ENCODE results near the gene HEATR9. TPM values are rescaled to one million over a fixed set of nuclear protein-coding genes. Genes with fewer than 3 reads are reported as not detected.

HEATR9 gene
- total RNA-seq, 1 experiment from 2014 or later: not detected

- H3K27ac ChIP-seq (ENCODE audit: low read depth, low read length): no peak overlapping the region
- intact Hi-C loops (cut with micrococcal nuclease): no loop called here
- H3K9ac ChIP-seq (ENCODE audit: low read length): no peak overlapping the region
- H3K9me2 ChIP-seq (ENCODE audit: insufficient read depth): no peaks in the 10 kb centered on the region
- H3K4me1 ChIP-seq (ENCODE audit: control insufficient read depth in 1 of 2, insufficient read depth in 2 of 2, low read length in 2 of 2): no peaks in the 10 kb centered on the region
- H3K4me2 ChIP-seq (ENCODE audit: low read length): no peak overlapping the region
- H3K4me3 ChIP-seq (replicated peaks in 1 of 2; ENCODE audit: low read depth in 1 of 2, low read length in 2 of 2): no peak overlapping the region
- peaks cover 49% of the 10 kb centered on the region for H4K20me1 ChIP-seq (ENCODE audit: insufficient read depth)
- no peak overlapping the region for H2AFZ ChIP-seq (ENCODE audit: low read depth, low read length, poor library complexity, severe bottlenecking)
- ChIA-PET CTCF (interaction anchor here (0.8 to 1.2 kb wide), 2 partner anchors 10 to 15 kb away, joined by 3 read pairs; partner anchors contain the start of gene TAF15), POLR2A (interaction anchor here (3.6 kb wide), 1 partner anchor 11 kb away, joined by 24 read pairs; the partner anchor contains the start of gene TAF15), RAD21 (ENCODE audit: low non-redundant PET in 1 of 2, low total read pairs in 2 of 2, uncharacterized antibody in 2 of 2, unreplicated experiment in 2 of 2) (no interaction called here)
- H3K79me2 ChIP-seq (ENCODE audit: insufficient read depth, low read length): peaks cover 99% of the 10 kb centered on the region
- no peak for ATAC-seq
- DNase-seq (ENCODE audit: low read depth, low spot score): no peak
- H3K36me3 ChIP-seq (ENCODE audit: control insufficient read depth in 1 of 2, insufficient read depth in 2 of 2, low read length in 2 of 2): peaks cover 60 to 68% of the 10 kb centered on the region in 2 experiments
- H3K27me3 ChIP-seq (ENCODE audit: insufficient read depth, low read length): no peaks in the 10 kb centered on the region
- no TSS peak for BruUV-seq (replicated peaks)
- no peaks in the 10 kb centered on the region for H3K9me3 ChIP-seq (ENCODE audit: control insufficient read depth in 1 of 2, insufficient read depth in 1 of 2, low read depth in 1 of 2, low read length in 2 of 2)
- no peak for TF ChIP-seq SIN3A (IDR thresholded peaks at IDR 0.05; ENCODE audit: low read depth)
- TF ChIP-seq TCF7L2 (IDR thresholded peaks at IDR 0.05; ENCODE audit: borderline replicate concordance, extremely low read depth, insufficient read depth, insufficient read length): no peak
- TF ChIP-seq YY1 (IDR thresholded peaks at IDR 0.05; ENCODE audit: extremely low read depth, insufficient replicate concordance, low read depth, low read length): no peak
- no peak for TF ChIP-seq FOSL1 (IDR thresholded peaks at IDR 0.05; ENCODE audit: low read depth)
- no peak for TF ChIP-seq SP1 (IDR thresholded peaks at IDR 0.05; ENCODE audit: low read depth)
- no peak for TF ChIP-seq POLR2A (IDR thresholded peaks at IDR 0.05; ENCODE audit: borderline replicate concordance, extremely low read depth, insufficient read depth, insufficient read length)
- TF ChIP-seq EZH2phosphoT487 (IDR thresholded peaks at IDR 0.05; ENCODE audit: borderline replicate concordance): no peak
- TF ChIP-seq ZBTB33 (IDR thresholded peaks at IDR 0.05; ENCODE audit: extremely low read depth, insufficient replicate concordance, low read length): no peak
- TF ChIP-seq EGR1 (IDR thresholded peaks at IDR 0.05; ENCODE audit: low read depth): no peak
- no peak for TF ChIP-seq REST (IDR thresholded peaks at IDR 0.05; ENCODE audit: low read depth)
- TF ChIP-seq ELF1 (IDR thresholded peaks at IDR 0.05; ENCODE audit: borderline replicate concordance, low read depth): no peak
- no peak for TF ChIP-seq CEBPB (IDR thresholded peaks at IDR 0.05; ENCODE audit: low read depth)
- TF ChIP-seq ATF3 (IDR thresholded peaks at IDR 0.05): no peak
- no peak for TF ChIP-seq ZNF274 (IDR thresholded peaks at IDR 0.05; ENCODE audit: low read depth, low read length)
- TF ChIP-seq MAX (IDR thresholded peaks at IDR 0.05): no peak
Measured at GRCh38 chr17:35819455-35819854, 49.2 kb downstream of the HEATR9 start.
